HEK293 (cell line): ENCODE measurements around the gene SPDYE4.

Experiments
- CTCF ChIA-PET: fragments of 350-600 bp; formaldehyde crosslinking; extraction: SDS; loops from one replicate; lab custom pipeline; 2021; ENCODE audit warnings: antibody characterized with exemption; lab: Yijun Ruan, JAX
- POLR2A ChIA-PET: fragments of 300-600 bp; formaldehyde crosslinking; extraction: SDS; loops from one replicate; lab custom pipeline; 2020; ENCODE audit warnings: antibody characterized with exemption, inconsistent platforms; lab: Yijun Ruan, JAX
- H3K27ac ChIP-seq: fragments of 200-500 bp; sonication (Bioruptor generic); 2 replicates; pipeline ENCODE4 v1.5.1; 2014; ENCODE audit warnings: low read depth, low read length, control low read depth, inconsistent platforms; ENCODE audit errors: extremely low read depth
- H3K36me3 ChIP-seq, 2 experiments: fragments of 200-500 bp in 1 of 2; sonication (Bioruptor generic) in 1 of 2; 1 replicate in 1 of 2; 2 replicates in 1 of 2; pipeline ENCODE4 v1.5.1; 2014 to 2017; ENCODE audit warnings: inconsistent platforms in 2 of 2, low read length in 2 of 2; ENCODE audit not compliant: control insufficient read depth in 2 of 2, insufficient read depth in 1 of 2
- H3K4me1 ChIP-seq: fragments of 200-500 bp; sonication (Bioruptor generic); 2 replicates; pipeline ENCODE4 v1.5.1; 2014; ENCODE audit warnings: mild to moderate bottlenecking, low read length, inconsistent platforms; ENCODE audit not compliant: control insufficient read depth, insufficient read depth
- H3K4me3 ChIP-seq: 2 replicates; pipeline ENCODE4 v1.5.1; 2011; ENCODE audit warnings: low read depth, mild to moderate bottlenecking, control low read depth, low read length, moderate library complexity
- H3K9me3 ChIP-seq: fragments of 200-500 bp; sonication (Bioruptor generic); 2 replicates; pipeline ENCODE4 v1.5.1; 2014; ENCODE audit warnings: low read depth, low read length, inconsistent platforms; ENCODE audit not compliant: control insufficient read depth, insufficient read depth
- BCL11B ChIP-seq: fragments of 450-650 bp; formaldehyde crosslinking; IDR thresholded peaks from 2 replicates; pipeline ENCODE4 v1.5.1; 2016; ENCODE audit warnings: low read depth, missing biosample characterization, missing genetic modification characterization
- GLI2 ChIP-seq: fragments of 450-650 bp; formaldehyde crosslinking; IDR thresholded peaks from 2 replicates; pipeline ENCODE4; 2017; ENCODE audit warnings: missing biosample characterization, missing genetic modification characterization, low read depth, borderline replicate concordance
- KLF1 ChIP-seq: fragments of 450-650 bp; formaldehyde crosslinking; IDR thresholded peaks from 2 replicates; pipeline ENCODE4 v1.5.1; 2016; ENCODE audit warnings: missing biosample characterization, missing genetic modification characterization
- MZF1 ChIP-seq: fragments of 450-650 bp; formaldehyde crosslinking; IDR thresholded peaks from 2 replicates; pipeline ENCODE4 v1.5.1; 2017; ENCODE audit warnings: missing biosample characterization, missing genetic modification characterization, borderline replicate concordance
- RBAK ChIP-seq: fragments of 450-650 bp; formaldehyde crosslinking; IDR thresholded peaks from 2 replicates; pipeline ENCODE4 v1.5.1; 2016; ENCODE audit warnings: missing biosample characterization, missing genetic modification characterization
- SCRT1 ChIP-seq: fragments of 450-650 bp; formaldehyde crosslinking; IDR thresholded peaks from 2 replicates; pipeline ENCODE4 v1.5.1; 2016; ENCODE audit warnings: missing biosample characterization, missing genetic modification characterization, borderline replicate concordance
- WT1 ChIP-seq: fragments of 450-650 bp; formaldehyde crosslinking; IDR thresholded peaks from 2 replicates; pipeline ENCODE4 v1.5.1; 2016; ENCODE audit warnings: missing biosample characterization, missing genetic modification characterization
- YY2 ChIP-seq: fragments of 450-650 bp; formaldehyde crosslinking; IDR thresholded peaks from 2 replicates; pipeline ENCODE4 v1.5.1; 2016; ENCODE audit warnings: missing biosample characterization, missing genetic modification characterization
- ZBTB1 ChIP-seq: fragments of 450-650 bp; formaldehyde crosslinking; IDR thresholded peaks from 2 replicates; pipeline ENCODE4 v1.5.1; 2016; ENCODE audit warnings: missing biosample characterization, missing genetic modification characterization
- ZBTB26 ChIP-seq: fragments of 450-650 bp; formaldehyde crosslinking; optimal IDR thresholded peaks from 2 replicates; pipeline ENCODE3; 2016; ENCODE audit warnings: missing biosample characterization, mild to moderate bottlenecking, missing genetic modification characterization
- ZFP37 ChIP-seq: fragments of 450-650 bp; formaldehyde crosslinking; IDR thresholded peaks from 2 replicates; pipeline ENCODE4 v1.5.1; 2016; ENCODE audit warnings: missing biosample characterization, missing genetic modification characterization
- ZNF112 ChIP-seq: fragments of 450-650 bp; formaldehyde crosslinking; IDR thresholded peaks from 2 replicates; pipeline ENCODE4 v1.5.0; 2017; ENCODE audit warnings: missing biosample characterization, missing genetic modification characterization
- ZNF133 ChIP-seq: fragments of 450-650 bp; formaldehyde crosslinking; IDR thresholded peaks from 2 replicates; pipeline ENCODE4 v1.5.1; 2016; ENCODE audit warnings: missing biosample characterization, missing genetic modification characterization
- ZNF155 ChIP-seq: fragments of 450-650 bp; formaldehyde crosslinking; IDR thresholded peaks from 2 replicates; pipeline ENCODE4 v1.5.1; 2016; ENCODE audit warnings: missing biosample characterization, missing genetic modification characterization
- ZNF202 ChIP-seq: fragments of 450-650 bp; formaldehyde crosslinking; IDR thresholded peaks from 2 replicates; pipeline ENCODE4 v1.5.1; 2016; ENCODE audit warnings: missing biosample characterization, missing genetic modification characterization, borderline replicate concordance
- ZNF24 ChIP-seq: fragments of 450-650 bp; formaldehyde crosslinking; IDR thresholded peaks from 2 replicates; pipeline ENCODE4 v1.5.1; 2016; ENCODE audit warnings: missing biosample characterization, missing genetic modification characterization
- ZNF26 ChIP-seq: fragments of 450-650 bp; formaldehyde crosslinking; IDR thresholded peaks from 2 replicates; pipeline ENCODE4 v1.5.1; 2016; ENCODE audit warnings: missing biosample characterization, missing genetic modification characterization
- ZNF341 ChIP-seq: fragments of 450-650 bp; formaldehyde crosslinking; IDR thresholded peaks from 2 replicates; pipeline ENCODE4; 2016; ENCODE audit warnings: low read depth, missing biosample characterization, missing genetic modification characterization
- ZNF449 ChIP-seq: fragments of 450-650 bp; formaldehyde crosslinking; IDR thresholded peaks from 2 replicates; pipeline ENCODE4 v1.5.1; 2017; ENCODE audit warnings: missing biosample characterization, mild to moderate bottlenecking, missing genetic modification characterization, moderate library complexity
- ZNF521 ChIP-seq: fragments of 450-650 bp; formaldehyde crosslinking; IDR thresholded peaks from 2 replicates; pipeline ENCODE4 v1.5.1; 2017; ENCODE audit warnings: missing biosample characterization, mild to moderate bottlenecking, missing genetic modification characterization
- ZNF544 ChIP-seq: fragments of 450-650 bp; formaldehyde crosslinking; IDR thresholded peaks from 2 replicates; pipeline ENCODE4 v1.5.0; 2017; ENCODE audit warnings: missing biosample characterization, missing genetic modification characterization
- ZNF555 ChIP-seq: fragments of 450-650 bp; formaldehyde crosslinking; conservative IDR thresholded peaks from 2 replicates; pipeline ENCODE4 v1.5.1; 2017; ENCODE audit warnings: missing biosample characterization, mild to moderate bottlenecking, missing genetic modification characterization, inconsistent platforms
- ZNF558 ChIP-seq: fragments of 450-650 bp; formaldehyde crosslinking; IDR thresholded peaks from 2 replicates; pipeline ENCODE4 v1.5.1; 2016; ENCODE audit warnings: missing biosample characterization, missing genetic modification characterization
- ZNF629 ChIP-seq: fragments of 450-650 bp; formaldehyde crosslinking; IDR thresholded peaks from 2 replicates; pipeline ENCODE4 v1.5.1; 2017; ENCODE audit warnings: missing biosample characterization, missing genetic modification characterization
- ZNF704 ChIP-seq: fragments of 450-650 bp; formaldehyde crosslinking; IDR thresholded peaks from 2 replicates; pipeline ENCODE4 v1.5.1; 2016; ENCODE audit warnings: missing biosample characterization, missing genetic modification characterization
- ZSCAN18 ChIP-seq: fragments of 450-650 bp; formaldehyde crosslinking; IDR thresholded peaks from 2 replicates; pipeline ENCODE4 v1.5.1; 2016; ENCODE audit warnings: missing biosample characterization, missing genetic modification characterization
- ZSCAN23 ChIP-seq: fragments of 450-650 bp; formaldehyde crosslinking; IDR thresholded peaks from 2 replicates; pipeline ENCODE4 v1.5.1; 2016; ENCODE audit warnings: missing biosample characterization, missing genetic modification characterization

The SPDYE4 gene

GRCh38 chr17:8758137-8758596, at the start of gene SPDYE4:
Gene SPDYE4 (minus strand): TSS chr17:8758546. CDS start chr17:8758382, 164 bp downstream.
- no peak for TF ChIP-seq ZNF155 (tag by site-specific recombination)
- TF ChIP-seq ZNF704 (tag by site-specific recombination), result no peak
- TF ChIP-seq ZNF202 (tag by site-specific recombination), result no peak
- no peak for TF ChIP-seq KLF1
- no peak for TF ChIP-seq ZSCAN23 (tag by site-specific recombination)
- TF ChIP-seq ZNF558, result no peak
- no peak for TF ChIP-seq ZNF521
- TF ChIP-seq ZNF449, result no peak
- H3K4me3 ChIP-seq, result no peak within 1 kb of the TSS
- no peak within 1 kb of the TSS for H3K27ac ChIP-seq
- no peaks in the 10 kb centered on the region for H3K36me3 ChIP-seq
- CTCF ChIA-PET, result no interaction called here
- POLR2A ChIA-PET, result interaction anchor here (0.6 kb wide), 1 partner anchor 11 kb away, joined by 3 read pairs; no protein-coding TSS in a partner anchor
- peaks cover 2% of the 10 kb centered on the region; the same call in 1 of the 2 replicates for H3K9me3 ChIP-seq
- H3K4me1 ChIP-seq, result no peaks in the 10 kb centered on the region

- POLR2A ChIA-PET, result interaction anchor here (0.8 kb wide), 1 partner anchor 11 kb away, joined by 4 read pairs; no protein-coding TSS in a partner anchor
- no peak overlapping the region for H3K27ac ChIP-seq
- CTCF ChIA-PET, result interaction anchor here (0.5 to 1.6 kb wide), 5 partner anchors 17 to 245 kb away, joined by 3 to 4 read pairs (median 4); no protein-coding TSS in a partner anchor
- H3K4me3 ChIP-seq, result no peak overlapping the region
- no peaks in the 10 kb centered on the region for H3K36me3 ChIP-seq
- no peaks in the 10 kb centered on the region for H3K4me1 ChIP-seq
- H3K9me3 ChIP-seq, result no peaks in the 10 kb centered on the region
- no peak for TF ChIP-seq ZNF26 (tag by site-specific recombination)
- no peak for TF ChIP-seq YY2
- TF ChIP-seq SCRT1 (tag by site-specific recombination), result no peak
- no peak for TF ChIP-seq ZBTB1 (tag by site-specific recombination)
- TF ChIP-seq ZNF112 (tag by site-specific recombination), result no peak
- no peak for TF ChIP-seq WT1 (tag by site-specific recombination)
- no peak for TF ChIP-seq ZNF544 (tag by site-specific recombination)
- no peak for TF ChIP-seq ZNF133 (tag by site-specific recombination)
- no peak for TF ChIP-seq ZSCAN18 (tag by site-specific recombination)
- no peak for TF ChIP-seq MZF1 (tag by site-specific recombination)
- no peak for TF ChIP-seq ZNF629 (tag by site-specific recombination)
- no peak for TF ChIP-seq ZNF555 (tag by site-specific recombination)
- TF ChIP-seq ZNF24 (tag by site-specific recombination), result no peak
- no peak for TF ChIP-seq ZNF341 (tag by site-specific recombination)
- TF ChIP-seq GLI2 (tag by site-specific recombination), result no peak
- no peak for TF ChIP-seq RBAK (tag by site-specific recombination)
- TF ChIP-seq ZBTB26, result no peak
- no peak for TF ChIP-seq BCL11B (tag by site-specific recombination)
- TF ChIP-seq ZFP37 (tag by site-specific recombination), result no peak
Measured at GRCh38 chr17:8806926-8807550, 48.7 kb upstream of the SPDYE4 start.
